IMR-90 (cell line): ENCODE measurements around the gene SYT3. TPM values are rescaled to one million over a fixed set of nuclear protein-coding genes. Genes with fewer than 3 reads are reported as not detected.

Source experiments
- ATAC-seq: fragments of 200-7000 bp; cut with Tn5 transposase; 2 replicates; pipeline ENCODE4 v1.9.1; 2020; ENCODE audit warnings: low read depth, mild to moderate bottlenecking, moderate library complexity
- BruUV-seq: library from RNA; stranded (reverse); fragments of 400-500 nt; replicated peaks from 2 replicates; lab custom pipeline; 2021; lab: Mats Ljungman, UMichigan
- CTCF ChIA-PET: fragments of 300-600 bp; formaldehyde crosslinking; extraction: SDS; loops from one replicate; lab custom pipeline; 2021; ENCODE audit warnings: antibody characterized with exemption; lab: Yijun Ruan, JAX
- POLR2A ChIA-PET: fragments of 300-600 bp; sonication (Branson Sonifier 250); formaldehyde crosslinking; loops from one replicate; lab custom pipeline; 2022; ENCODE audit warnings: antibody characterized with exemption; ENCODE audit not compliant: unreplicated experiment; lab: Charles Lee
- DNase-seq: peaks from one replicate; pipeline ENCODE4 v3.0.0; 2013
- H2AFZ ChIP-seq: replicated peaks from 2 replicates; pipeline ENCODE3; 2013; ENCODE audit warnings: low read length, mild to moderate bottlenecking; ENCODE audit not compliant: poor library complexity
- H2AK5ac ChIP-seq: 2 replicates; pipeline ENCODE4 v1.6.1; 2013; ENCODE audit warnings: low read depth, low read length, inconsistent platforms
- H2AK9ac ChIP-seq: replicated peaks from 2 replicates; pipeline ENCODE3; 2013; ENCODE audit warnings: mild to moderate bottlenecking, low read depth, low read length, moderate library complexity; ENCODE audit not compliant: poor library complexity
- H2BK120ac ChIP-seq: 2 replicates; pipeline ENCODE4 v1.6.1; 2013; ENCODE audit warnings: low read depth, low read length, inconsistent platforms
- H2BK15ac ChIP-seq: 3 replicates; pipeline ENCODE4 v1.6.1; 2013; ENCODE audit warnings: low read depth, low read length, inconsistent platforms
- H2BK20ac ChIP-seq: 2 replicates; pipeline ENCODE4 v1.6.1; 2013; ENCODE audit warnings: low read depth, mild to moderate bottlenecking, inconsistent platforms, low read length, moderate library complexity
- H2BK5ac ChIP-seq: 2 replicates; pipeline ENCODE4 v1.6.1; 2013; ENCODE audit warnings: mild to moderate bottlenecking, low read depth, low read length, inconsistent platforms; ENCODE audit not compliant: poor library complexity, severe bottlenecking
- H3K14ac ChIP-seq: replicated peaks from 2 replicates; pipeline ENCODE4 v1.6.1; 2013; ENCODE audit warnings: low read depth, low read length, inconsistent platforms
- H3K18ac ChIP-seq: 2 replicates; pipeline ENCODE4 v1.6.1; 2013; ENCODE audit warnings: low read depth, low read length, control low read depth
- H3K23ac ChIP-seq: 2 replicates; pipeline ENCODE4 v1.6.1; 2013; ENCODE audit warnings: low read depth, low read length, inconsistent platforms
- H3K27ac ChIP-seq: 2 replicates; pipeline ENCODE4 v1.5.1; 2013; ENCODE audit warnings: mild to moderate bottlenecking, control low read depth, low read length; ENCODE audit not compliant: insufficient read depth
- H3K27me3 ChIP-seq: 2 replicates; pipeline ENCODE4 v1.6.1; 2013; ENCODE audit warnings: low read length; ENCODE audit not compliant: control insufficient read depth, insufficient read depth
- H3K36me3 ChIP-seq: 2 replicates; pipeline ENCODE4 v1.6.1; 2013; ENCODE audit warnings: low read length, mixed read lengths; ENCODE audit not compliant: control insufficient read depth, insufficient read depth
- H3K4ac ChIP-seq: 2 replicates; pipeline ENCODE4 v1.6.1; 2013; ENCODE audit warnings: low read depth, low read length, inconsistent platforms
- H3K4me1 ChIP-seq: 2 replicates; pipeline ENCODE4 v1.6.1; 2013; ENCODE audit warnings: low read length, mixed read lengths; ENCODE audit not compliant: control insufficient read depth, insufficient read depth
- H3K4me2 ChIP-seq: 2 replicates; pipeline ENCODE4 v1.6.1; 2013; ENCODE audit warnings: low read depth, mild to moderate bottlenecking, control low read depth, low read length, moderate library complexity
- H3K4me3 ChIP-seq: 2 replicates; pipeline ENCODE4 v1.5.1; 2013; ENCODE audit warnings: low read depth, mild to moderate bottlenecking, control low read depth, low read length, moderate library complexity; ENCODE audit not compliant: insufficient read depth
- H3K56ac ChIP-seq: 2 replicates; pipeline ENCODE4 v1.6.1; 2013; ENCODE audit warnings: low read length, inconsistent platforms; ENCODE audit not compliant: insufficient read depth; ENCODE audit errors: extremely low read depth
- H3K79me1 ChIP-seq, 2 experiments: 2 replicates each; pipeline ENCODE4 v1.6.1; 2013; ENCODE audit warnings: low read length in 2 of 2, inconsistent platforms in 1 of 2, low read depth in 1 of 2
- H3K9ac ChIP-seq: 2 replicates; pipeline ENCODE4 v1.6.1; 2013; ENCODE audit warnings: low read depth, low read length, control low read depth
- H3K9me1 ChIP-seq: 2 replicates; pipeline ENCODE4 v1.6.1; 2013; ENCODE audit warnings: low read length, inconsistent platforms; ENCODE audit not compliant: insufficient read depth
- H3K9me3 ChIP-seq: 2 replicates; pipeline ENCODE4 v1.6.1; 2013; ENCODE audit warnings: low read length; ENCODE audit not compliant: control insufficient read depth, insufficient read depth
- H4K20me1 ChIP-seq: 2 replicates; pipeline ENCODE4 v1.6.1; 2013; ENCODE audit warnings: low read length, inconsistent platforms; ENCODE audit not compliant: insufficient read depth
- H4K5ac ChIP-seq: 2 replicates; pipeline ENCODE4 v1.6.1; 2013; ENCODE audit warnings: mild to moderate bottlenecking, low read depth, low read length, control low read depth
- H4K8ac ChIP-seq, 2 experiments: 2 replicates each; pipeline ENCODE4 v1.6.1; 2013; ENCODE audit warnings: low read depth in 2 of 2, low read length in 2 of 2, control low read depth in 1 of 2, inconsistent platforms in 1 of 2
- H4K91ac ChIP-seq: 2 replicates; pipeline ENCODE4 v1.6.1; 2013; ENCODE audit warnings: low read depth, low read length, inconsistent platforms; ENCODE audit not compliant: insufficient read depth
- BHLHE40 ChIP-seq: fragments of 150-350 bp; IDR thresholded peaks from 2 replicates; pipeline ENCODE4 v1.6.1; 2016; ENCODE audit warnings: mild to moderate bottlenecking, low read depth, low read length
- CEBPB ChIP-seq: IDR thresholded peaks from 2 replicates; pipeline ENCODE4 v1.6.1; 2012; ENCODE audit warnings: low read depth, low read length, improper control_type of control experiment
- CHD1 ChIP-seq: IDR thresholded peaks from 2 replicates; pipeline ENCODE4 v1.6.1; 2012; ENCODE audit warnings: low read depth, low read length, improper control_type of control experiment
- ELK1 ChIP-seq: fragments of 150-350 bp; IDR thresholded peaks from 2 replicates; pipeline ENCODE4 v1.6.1; 2016; ENCODE audit warnings: low read depth, mild to moderate bottlenecking, low read length, moderate library complexity, borderline replicate concordance
- FOS ChIP-seq: fragments of 150-350 bp; IDR thresholded peaks from 2 replicates; pipeline ENCODE4 v1.6.1; 2016; ENCODE audit warnings: low read depth, low read length
- MAFK ChIP-seq: IDR thresholded peaks from 2 replicates; pipeline ENCODE4 v1.6.1; 2012; ENCODE audit warnings: low read depth, low read length, improper control_type of control experiment
- MAZ ChIP-seq: IDR thresholded peaks from 2 replicates; pipeline ENCODE4 v1.6.1; 2012; ENCODE audit warnings: low read depth, mild to moderate bottlenecking, low read length, improper control_type of control experiment, moderate library complexity, borderline replicate concordance
- MXI1 ChIP-seq: IDR thresholded peaks from 2 replicates; pipeline ENCODE4 v1.6.1; 2012; ENCODE audit warnings: low read depth, mild to moderate bottlenecking, low read length, moderate library complexity, borderline replicate concordance
- NFE2L2 ChIP-seq: fragments of 150-350 bp; IDR thresholded peaks from 2 replicates; pipeline ENCODE4 v1.6.1; 2016; ENCODE audit warnings: low read depth, mild to moderate bottlenecking, low read length
- POLR2A ChIP-seq: IDR thresholded peaks from 2 replicates; pipeline ENCODE4 v1.6.1; 2012; ENCODE audit warnings: mild to moderate bottlenecking, low read depth, low read length
- RAD21 ChIP-seq: IDR thresholded peaks from 2 replicates; pipeline ENCODE4 v1.6.1; 2012; ENCODE audit warnings: low read length, improper control_type of control experiment
- RCOR1 ChIP-seq: IDR thresholded peaks from 2 replicates; pipeline ENCODE4 v1.6.1; 2012; ENCODE audit warnings: mild to moderate bottlenecking, low read length, improper control_type of control experiment; ENCODE audit not compliant: insufficient replicate concordance
- RFX5 ChIP-seq: IDR thresholded peaks from 2 replicates; pipeline ENCODE4 v1.8.0; 2012; ENCODE audit warnings: low read depth, mild to moderate bottlenecking, low read length, moderate library complexity
- SMC3 ChIP-seq: fragments of 150-350 bp; IDR thresholded peaks from 2 replicates; pipeline ENCODE4 v1.6.1; 2016; ENCODE audit warnings: low read depth, mild to moderate bottlenecking, antibody characterized with exemption, low read length, moderate library complexity
- USF2 ChIP-seq: fragments of 150-350 bp; IDR thresholded peaks from 2 replicates; pipeline ENCODE4 v1.6.1; 2017; ENCODE audit warnings: mild to moderate bottlenecking, antibody characterized with exemption, low read length, low read depth
- WGBS, 2 experiments: methylation state at CpG; one replicate each; pipeline versions ENCODE4 v1.1.5 to v1.1.7; 2013; ENCODE audit warnings: missing lambda C conversion rate in 2 of 2; ENCODE audit not compliant: insufficient read length in 1 of 2; ENCODE audit errors: extremely low coverage in 2 of 2; 5-methylcytosine and 5-hydroxymethylcytosine counted together
- dilution Hi-C: fragments of 300-500 bp; cut with HindIII; formaldehyde crosslinking; loops from one replicate; pipeline ENCODE4 v1.14.3; 2018; ENCODE audit warnings: low sequenced_read_pairs; ENCODE audit not compliant: unreplicated experiment
- in situ Hi-C: fragments of 300-500 bp; cut with MboI; formaldehyde crosslinking; loops from 3 replicates; pipeline ENCODE4 v1.14.3; 2019; ENCODE audit warnings: low sequenced_read_pairs, inconsistent platforms, mixed read lengths
- intact Hi-C: fragments of 100-400 bp; cut with micrococcal nuclease; formaldehyde crosslinking; loops from 2 replicates; pipeline ENCODE4 v1.10.0; 2022
- polyA plus RNA-seq, 3 experiments: library from polyadenylated mRNA; depleted of rRNA; stranded (reverse); fragments of >200 nt; gene quantifications; 2 replicates each; pipeline ENCODE4 v1.2.3, GENCODE V29; 2012; ENCODE audit warnings: low replicate concordance in 1 of 3
- total RNA-seq: library from RNA; depleted of rRNA; stranded (reverse); fragments of >200 nt; gene quantifications from 2 replicates; pipeline ENCODE4 v1.2.3, GENCODE V29; 2012
- TF ChIP-seq, protein P1 (sequence below): conservative IDR thresholded peaks from 2 replicates; pipeline ENCODE4 v1.5.1; 2012; ENCODE audit warnings: mild to moderate bottlenecking, low read depth, low read length, improper control_type of control experiment

The SYT3 gene
- total and polyA plus RNA-seq, 2 of the 4 experiments (the other 2 are of a cell fraction) = 0.05 TPM; not detected in 1

- WGBS, 2 experiments = 68% methylated on average over 16 of the region's 20 CpGs; no CpG with 5 or more reads in 1 of the 2 experiments
- Histone ChIP-seq H3K9me3 (peaks cover 6% of the 10 kb centered on the region), H3K27ac (no peak overlapping the region), H3K27me3 (no peaks in the 10 kb centered on the region), H3K79me1 (no peaks in the 10 kb centered on the region), H2AK9ac (no peak overlapping the region), H3K18ac (no peak overlapping the region), H2BK5ac (no peak overlapping the region), H2BK15ac (no peak overlapping the region), H4K5ac (no peak overlapping the region), H2BK120ac (no peak overlapping the region), H2AK5ac (no peak overlapping the region), H3K14ac (no peak overlapping the region), H3K4me2 (no peak overlapping the region), H3K56ac (no peak overlapping the region), H3K36me3 (no peaks in the 10 kb centered on the region), H2AFZ (no peak overlapping the region), H4K20me1 (no peaks in the 10 kb centered on the region), H3K4me1 (no peaks in the 10 kb centered on the region), H3K4me3 (no peak overlapping the region), H3K23ac (no peak overlapping the region), H3K9me1 (no peaks in the 10 kb centered on the region), H3K9ac (no peak overlapping the region), H3K4ac (no peak overlapping the region), H2BK20ac (no peak overlapping the region), H4K8ac (no peak overlapping the region), H4K91ac (no peak overlapping the region)
- DNase-seq (no peak), ATAC-seq (no peak)
- TF ChIP-seq MXI1 (no peak), USF2 (no peak), CHD1 (no peak), ELK1 (no peak), SMC3 (no peak), MAFK (no peak), RFX5 (no peak), POLR2A (no peak), RCOR1 (no peak), MAZ (no peak), NFE2L2 (no peak), BHLHE40 (no peak), RAD21 (no peak), CEBPB (no peak), FOS (no peak)
- TF ChIP-seq, protein P1, sequence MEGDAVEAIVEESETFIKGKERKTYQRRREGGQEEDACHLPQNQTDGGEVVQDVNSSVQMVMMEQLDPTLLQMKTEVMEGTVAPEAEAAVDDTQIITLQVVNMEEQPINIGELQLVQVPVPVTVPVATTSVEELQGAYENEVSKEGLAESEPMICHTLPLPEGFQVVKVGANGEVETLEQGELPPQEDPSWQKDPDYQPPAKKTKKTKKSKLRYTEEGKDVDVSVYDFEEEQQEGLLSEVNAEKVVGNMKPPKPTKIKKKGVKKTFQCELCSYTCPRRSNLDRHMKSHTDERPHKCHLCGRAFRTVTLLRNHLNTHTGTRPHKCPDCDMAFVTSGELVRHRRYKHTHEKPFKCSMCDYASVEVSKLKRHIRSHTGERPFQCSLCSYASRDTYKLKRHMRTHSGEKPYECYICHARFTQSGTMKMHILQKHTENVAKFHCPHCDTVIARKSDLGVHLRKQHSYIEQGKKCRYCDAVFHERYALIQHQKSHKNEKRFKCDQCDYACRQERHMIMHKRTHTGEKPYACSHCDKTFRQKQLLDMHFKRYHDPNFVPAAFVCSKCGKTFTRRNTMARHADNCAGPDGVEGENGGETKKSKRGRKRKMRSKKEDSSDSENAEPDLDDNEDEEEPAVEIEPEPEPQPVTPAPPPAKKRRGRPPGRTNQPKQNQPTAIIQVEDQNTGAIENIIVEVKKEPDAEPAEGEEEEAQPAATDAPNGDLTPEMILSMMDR = no peak
- intact Hi-C loops = no loop called here
- dilution Hi-C loops = no loop called here
- in situ Hi-C loops = no loop called here
- CTCF ChIA-PET = no interaction called here
- BruUV-seq = no TSS peak
- POLR2A ChIA-PET = no interaction called here
Measured at GRCh38 chr19:50629194-50629593, 10.5 kb downstream of the SYT3 start.
